GM11168 (cell line): ENCODE results near the gene CACNA1C.

Experiments used
- in situ Hi-C: fragments of 300-500 bp; cut with MboI; formaldehyde crosslinking; loops from one replicate; pipeline ENCODE4 v1.12.0; 2022; ENCODE audit warnings: low sequenced_read_pairs; ENCODE audit not compliant: unreplicated experiment

The CACNA1C gene

DNA sequence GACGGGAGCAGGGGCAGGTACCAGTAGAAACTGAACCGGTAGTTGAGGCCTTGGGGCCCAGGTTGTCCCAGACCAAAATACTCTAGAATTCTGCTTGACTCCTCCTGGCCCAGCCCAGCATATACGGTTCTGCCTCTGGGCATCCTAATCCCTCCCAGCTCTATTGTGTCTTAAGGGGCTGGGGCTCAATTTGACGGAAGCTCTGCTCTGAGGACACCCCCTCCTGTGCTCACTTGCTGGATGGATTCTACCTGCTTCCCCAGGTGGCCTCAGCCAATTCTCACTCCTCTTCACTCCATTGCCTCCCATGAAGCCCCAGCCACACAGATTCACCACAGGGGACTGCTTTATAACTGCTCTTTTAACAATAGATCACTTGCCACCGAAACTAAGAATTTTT, 522.5 kb downstream of the CACNA1C start:
- in situ Hi-C loops: loop anchor here (25.0 kb wide), 1 partner anchor 513 kb away; the partner anchor contains the start of gene CACNA1C

DNA sequence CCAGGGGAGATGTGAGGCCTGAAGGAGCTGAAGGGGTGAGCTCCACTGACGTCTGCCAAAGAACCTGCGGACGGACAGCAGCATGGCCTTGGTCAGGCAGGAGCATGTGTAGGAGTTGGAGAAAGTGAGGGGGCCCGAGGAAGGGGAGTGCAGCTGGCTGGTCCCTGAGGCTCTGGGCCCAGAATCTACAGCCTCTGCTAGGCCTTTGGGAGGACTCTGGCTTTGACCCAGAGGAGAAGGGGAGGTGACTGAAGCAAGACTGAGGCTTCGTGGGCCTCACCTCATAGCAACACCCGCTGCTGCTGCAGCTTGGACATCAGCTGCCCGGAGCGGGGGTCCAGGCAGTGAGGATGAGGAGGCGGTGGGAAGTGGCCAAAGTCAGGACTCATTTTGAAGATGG, 525.4 kb downstream of the CACNA1C start:
- in situ Hi-C loops: loop anchor here (25.0 kb wide), 1 partner anchor 516 kb away; the partner anchor contains the start of gene CACNA1C

DNA sequence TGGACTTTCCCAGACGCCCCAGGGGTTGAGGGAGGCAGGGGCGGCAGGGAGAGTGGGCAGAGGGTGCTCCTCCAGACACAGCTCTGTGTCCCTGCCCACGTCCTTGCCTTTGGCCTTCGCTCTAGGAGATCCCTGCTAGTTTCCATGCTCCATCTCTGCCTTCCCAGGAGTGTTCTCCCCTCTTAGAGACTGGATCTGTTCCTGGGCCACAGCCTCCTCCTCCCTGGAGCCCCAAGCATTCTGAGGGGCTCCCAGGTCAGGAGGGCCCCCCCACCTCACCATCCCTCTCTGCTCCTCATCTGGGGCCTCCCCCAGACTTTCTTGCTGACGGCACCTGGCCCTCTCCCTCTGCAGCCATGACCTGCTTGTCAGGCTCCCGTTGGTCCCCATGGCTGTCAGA, 526.0 kb downstream of the CACNA1C start:
- in situ Hi-C loops: loop anchor here (25.0 kb wide), 1 partner anchor 516 kb away; the partner anchor contains the start of gene CACNA1C

DNA sequence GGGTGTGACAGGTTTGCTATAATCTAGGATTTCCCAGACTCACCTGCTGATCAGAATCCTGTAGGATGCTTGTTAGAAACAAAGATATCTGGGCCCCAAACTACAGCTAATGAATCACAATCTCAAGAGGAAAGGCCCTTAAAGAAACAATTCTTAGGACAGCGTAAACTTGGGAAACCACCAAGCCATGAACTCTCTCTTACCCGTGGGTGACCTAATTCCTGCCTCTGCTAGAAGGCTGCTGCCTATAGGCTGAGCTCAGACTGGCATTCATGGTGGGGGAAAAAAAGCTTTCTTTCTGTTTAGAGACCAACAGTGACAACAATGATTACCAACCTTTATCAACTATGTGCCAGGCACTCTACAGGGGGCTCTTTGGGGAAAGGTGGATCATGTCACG, 528.0 kb downstream of the CACNA1C start:
- in situ Hi-C loops: loop anchor here (25.0 kb wide), 1 partner anchor 519 kb away; the partner anchor contains the start of gene CACNA1C

DNA sequence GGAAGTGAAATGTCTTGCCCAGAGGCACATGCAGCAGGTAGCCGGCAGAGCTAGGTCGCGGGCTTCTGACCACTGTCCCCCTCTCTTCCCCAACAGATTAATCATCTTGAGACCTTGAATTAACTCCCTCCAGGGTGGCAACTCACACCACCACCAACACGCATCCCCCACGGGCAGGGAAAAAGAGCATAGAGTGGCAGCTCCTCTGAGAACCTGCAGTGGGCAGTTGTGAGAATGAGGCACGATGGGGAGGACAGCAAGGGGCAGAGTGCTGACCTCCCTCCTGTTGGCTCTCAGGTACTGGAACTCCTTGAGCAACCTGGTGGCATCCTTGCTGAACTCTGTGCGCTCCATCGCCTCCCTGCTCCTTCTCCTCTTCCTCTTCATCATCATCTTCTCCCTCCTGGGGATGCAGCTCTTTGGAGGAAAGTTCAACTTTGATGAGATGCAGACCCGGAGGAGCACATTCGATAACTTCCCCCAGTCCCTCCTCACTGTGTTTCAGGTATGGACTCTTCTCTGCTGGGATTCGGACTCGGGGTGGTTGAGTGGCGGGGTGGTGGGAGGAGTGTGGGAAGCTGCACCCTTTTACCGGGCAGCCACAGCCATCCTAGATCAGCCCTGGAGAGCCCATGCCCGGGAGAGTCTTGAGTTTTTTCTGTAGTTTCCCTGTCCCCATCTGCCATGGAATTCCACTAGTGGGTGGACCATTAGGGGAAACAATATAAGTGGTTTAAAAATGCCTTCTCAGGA, 528.7 kb downstream of the CACNA1C start:
- in situ Hi-C loops: loop anchor here (25.0 kb wide), 1 partner anchor 519 kb away; the partner anchor contains the start of gene CACNA1C

DNA sequence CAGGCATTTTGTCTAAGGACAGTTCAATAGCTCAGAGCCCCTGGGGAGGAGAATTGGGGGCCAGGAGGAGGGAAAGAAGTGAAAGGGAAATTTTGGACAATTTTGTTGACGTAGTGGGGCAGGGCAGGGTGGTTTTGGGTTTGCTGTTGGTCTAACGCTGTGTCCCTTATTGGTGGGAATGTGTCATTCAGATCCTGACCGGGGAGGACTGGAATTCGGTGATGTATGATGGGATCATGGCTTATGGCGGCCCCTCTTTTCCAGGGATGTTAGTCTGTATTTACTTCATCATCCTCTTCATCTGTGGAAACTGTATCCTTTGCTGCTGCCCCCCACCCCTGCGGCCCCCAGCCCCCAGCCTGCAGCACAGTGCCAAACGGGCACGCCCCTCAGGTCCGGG, 529.8 kb downstream of the CACNA1C start:
- in situ Hi-C loops: loop anchor here (25.0 kb wide), 1 partner anchor 520 kb away; the partner anchor contains the start of gene CACNA1C

DNA sequence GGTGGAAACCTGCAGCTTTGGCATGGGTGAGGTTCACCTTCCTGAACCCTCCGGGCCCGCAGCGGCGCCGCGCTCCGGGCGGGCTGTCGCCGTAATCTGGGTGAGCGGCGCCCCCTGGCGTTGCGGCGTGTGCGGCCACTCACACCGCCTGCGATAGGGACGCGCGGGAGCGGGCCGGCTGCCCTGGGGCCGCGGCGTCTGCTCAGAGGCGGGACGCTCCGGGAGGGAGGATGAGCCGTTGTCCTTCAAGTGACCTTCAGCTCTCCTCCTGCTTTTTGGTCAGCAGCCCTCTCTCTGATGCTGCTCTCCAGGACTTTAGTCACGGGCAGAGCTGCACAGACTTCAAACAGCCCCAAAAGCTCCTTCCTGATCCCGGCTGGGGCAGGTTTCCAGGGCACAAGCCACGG, 530.3 kb downstream of the CACNA1C start:
- in situ Hi-C loops: loop anchor here (25.0 kb wide), 1 partner anchor 521 kb away; the partner anchor contains the start of gene CACNA1C

DNA sequence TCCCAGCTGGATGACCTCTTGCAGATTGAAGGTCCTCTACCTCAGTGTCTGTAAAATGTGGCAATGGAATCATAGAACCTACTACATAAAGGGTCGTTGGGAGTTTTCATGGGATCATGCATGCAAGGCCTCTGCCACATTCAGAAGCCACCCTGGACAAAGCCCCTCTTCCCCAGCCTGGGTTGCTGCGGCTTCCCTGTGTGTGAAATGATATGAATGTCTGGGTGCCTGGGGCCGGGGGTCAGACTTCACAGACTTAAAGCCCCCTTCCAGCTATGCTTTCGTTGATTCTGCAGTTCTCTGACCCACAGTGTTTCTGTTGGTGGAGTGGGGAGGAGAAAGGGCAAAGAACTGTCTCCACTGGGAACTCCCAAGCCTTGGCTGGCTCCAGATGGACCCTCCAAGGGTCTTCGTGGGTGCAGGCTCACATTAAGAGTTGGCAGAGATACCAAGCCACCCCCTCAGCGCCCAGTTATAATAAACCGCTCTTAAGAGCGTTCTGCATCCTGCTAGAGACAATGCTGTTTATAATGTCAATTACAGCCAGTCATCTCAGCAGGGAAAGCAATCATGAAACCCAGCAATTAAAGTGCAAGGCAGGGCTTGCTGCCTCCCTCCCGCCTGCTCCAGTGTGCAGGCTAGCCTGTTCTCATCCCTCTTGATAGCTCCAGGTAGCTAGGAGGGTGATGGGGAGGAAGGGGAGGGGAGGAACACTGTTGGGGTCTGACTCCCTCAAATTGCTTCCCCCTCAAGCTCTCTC, 531.0 kb downstream of the CACNA1C start:
- in situ Hi-C loops: loop anchor here (25.0 kb wide), 1 partner anchor 522 kb away; the partner anchor contains the start of gene CACNA1C

DNA sequence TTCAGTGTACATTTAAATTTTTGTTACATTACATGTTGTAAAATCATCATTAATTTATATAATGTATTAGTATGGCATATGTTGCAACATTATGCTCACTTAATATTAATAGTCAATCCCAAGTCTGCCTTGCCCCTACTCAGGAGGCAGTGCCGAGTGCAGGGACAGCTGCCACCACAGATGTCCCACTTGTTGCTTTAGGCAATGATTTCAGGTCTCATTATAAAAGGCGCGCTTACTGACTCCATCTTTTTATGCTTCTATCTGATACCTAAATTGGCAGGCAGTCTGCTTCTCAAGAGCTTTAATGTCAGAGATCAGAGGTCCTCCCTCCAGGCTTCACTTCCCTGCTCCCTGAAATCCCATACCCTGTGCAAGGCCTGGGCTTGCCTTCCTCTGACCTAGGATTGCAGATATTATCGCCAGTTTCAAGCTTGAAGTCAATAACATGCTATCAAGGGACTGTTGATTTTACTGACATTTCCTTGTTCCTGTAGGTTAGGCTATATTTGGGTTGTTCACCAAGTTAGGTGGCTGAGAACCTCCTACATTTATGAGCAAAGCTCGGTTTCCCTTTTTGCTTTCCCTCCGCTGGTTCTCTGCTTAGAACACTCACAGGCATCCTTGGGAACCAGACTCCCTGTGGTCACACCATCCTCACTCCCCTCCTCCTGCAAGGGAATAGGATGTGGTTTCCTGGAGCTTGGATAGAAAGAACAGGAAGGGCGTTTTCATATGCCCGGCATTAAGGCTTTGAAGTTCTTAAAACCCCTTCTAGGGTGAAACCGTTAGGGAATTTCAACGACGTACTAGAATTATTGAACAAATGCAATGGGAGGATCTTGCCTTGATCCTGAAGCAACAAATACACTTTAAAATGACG, 533.6 kb downstream of the CACNA1C start:
- in situ Hi-C loops: loop anchor here (25.0 kb wide), 1 partner anchor 524 kb away; the partner anchor contains the start of gene CACNA1C

DNA sequence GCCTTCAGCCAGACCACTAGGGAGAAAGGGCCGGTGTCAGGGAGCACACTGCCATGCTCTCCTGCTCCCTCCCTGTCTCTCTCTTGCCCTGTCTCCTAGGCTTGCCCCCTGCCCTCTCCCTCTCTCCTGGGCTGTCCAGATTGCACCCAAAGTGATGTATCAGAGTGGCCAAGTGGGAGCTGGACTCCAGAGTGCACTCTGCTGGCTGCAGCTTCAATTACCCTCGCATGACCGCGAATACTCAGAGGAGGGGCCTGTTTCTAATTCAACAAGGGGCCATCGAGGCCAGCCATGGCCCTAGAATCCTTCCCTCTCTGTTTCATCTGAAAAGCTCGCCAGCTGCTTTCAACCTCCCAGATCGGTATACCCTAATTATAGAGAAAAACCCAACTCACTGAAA, 535.6 kb downstream of the CACNA1C start:
- in situ Hi-C loops: loop anchor here (25.0 kb wide), 1 partner anchor 526 kb away; the partner anchor contains the start of gene CACNA1C

DNA sequence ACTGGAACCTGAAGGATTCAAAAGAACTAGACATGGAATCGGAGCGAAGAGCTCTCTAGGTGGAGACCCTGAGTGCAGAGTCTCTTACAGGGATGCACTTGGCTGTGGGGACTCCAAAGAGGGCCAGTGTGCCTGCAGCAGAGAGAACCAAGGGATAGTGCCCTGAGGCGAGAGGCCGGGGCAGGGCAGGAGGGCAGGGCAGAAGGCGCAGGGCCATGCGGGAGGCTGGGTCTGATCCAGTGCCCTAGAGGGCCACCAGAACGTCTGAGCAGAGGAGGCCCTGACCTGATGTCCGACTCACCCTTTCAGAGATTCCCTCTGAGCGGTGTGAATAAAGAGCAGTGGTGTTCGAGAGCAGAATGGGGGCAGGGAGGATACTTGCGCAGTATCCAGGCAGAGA, 536.6 kb downstream of the CACNA1C start:
- in situ Hi-C loops: loop anchor here (25.0 kb wide), 1 partner anchor 527 kb away; the partner anchor contains the start of gene CACNA1C

DNA sequence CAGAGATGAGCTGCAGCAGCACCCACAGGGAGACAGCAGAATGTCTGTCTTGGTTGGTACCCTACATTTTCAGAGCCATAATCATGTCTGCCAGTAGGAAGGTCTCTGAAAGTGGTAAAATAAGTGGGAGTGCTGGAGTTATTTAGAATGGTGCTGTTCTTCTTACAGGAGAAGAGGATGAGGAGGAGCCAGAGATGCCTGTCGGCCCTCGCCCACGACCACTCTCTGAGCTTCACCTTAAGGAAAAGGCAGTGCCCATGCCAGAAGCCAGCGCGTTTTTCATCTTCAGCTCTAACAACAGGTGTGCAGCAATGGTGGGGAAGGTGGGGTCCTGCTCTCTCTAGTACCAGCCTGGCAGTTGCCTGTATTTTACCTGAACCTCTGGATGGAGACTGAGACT, 540.3 kb downstream of the CACNA1C start:
- in situ Hi-C loops: loop anchor here (25.0 kb wide), 1 partner anchor 531 kb away; the partner anchor contains the start of gene CACNA1C

DNA sequence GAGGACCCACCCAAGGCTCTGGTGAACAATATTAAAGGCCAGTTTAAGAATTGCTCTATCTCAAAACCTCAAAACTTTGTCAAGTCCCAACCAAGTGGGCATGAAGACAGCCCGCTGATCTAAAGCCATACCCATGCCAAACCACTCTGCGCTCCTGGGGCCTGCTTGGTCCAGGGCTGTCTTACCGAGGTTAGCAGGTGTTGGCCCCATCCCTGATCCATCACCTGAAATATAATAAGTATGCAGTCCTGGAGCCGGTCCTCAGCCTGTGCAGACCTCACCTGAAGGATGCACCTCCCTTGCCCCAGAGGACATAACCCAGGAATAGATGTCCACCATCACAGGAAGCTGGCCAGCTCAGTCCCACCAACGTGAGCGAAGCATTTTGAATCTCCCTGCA, 543.7 kb downstream of the CACNA1C start:
- in situ Hi-C loops: loop anchor here (25.0 kb wide), 1 partner anchor 534 kb away; the partner anchor contains the start of gene CACNA1C

DNA sequence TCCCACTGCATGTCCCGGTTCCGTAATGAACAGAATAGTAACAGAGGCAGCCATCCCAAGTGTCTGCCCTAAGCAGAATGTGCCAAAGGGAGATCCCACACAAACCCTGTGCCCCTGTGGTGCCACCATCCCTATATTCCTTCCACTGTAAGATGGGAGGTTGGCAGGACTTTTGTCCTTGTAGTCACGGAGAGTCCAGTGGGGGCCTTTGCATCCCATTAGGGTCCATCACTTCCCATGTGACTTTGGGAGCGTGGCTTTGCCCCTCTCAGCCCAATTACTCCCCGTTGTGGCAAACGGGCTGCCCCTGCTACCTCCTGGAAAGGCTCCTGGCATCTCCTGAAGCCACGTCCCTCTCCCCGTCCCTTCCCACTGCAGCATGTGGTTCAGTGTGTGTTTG, 552.5 kb downstream of the CACNA1C start:
- in situ Hi-C loops: no loop called here

DNA sequence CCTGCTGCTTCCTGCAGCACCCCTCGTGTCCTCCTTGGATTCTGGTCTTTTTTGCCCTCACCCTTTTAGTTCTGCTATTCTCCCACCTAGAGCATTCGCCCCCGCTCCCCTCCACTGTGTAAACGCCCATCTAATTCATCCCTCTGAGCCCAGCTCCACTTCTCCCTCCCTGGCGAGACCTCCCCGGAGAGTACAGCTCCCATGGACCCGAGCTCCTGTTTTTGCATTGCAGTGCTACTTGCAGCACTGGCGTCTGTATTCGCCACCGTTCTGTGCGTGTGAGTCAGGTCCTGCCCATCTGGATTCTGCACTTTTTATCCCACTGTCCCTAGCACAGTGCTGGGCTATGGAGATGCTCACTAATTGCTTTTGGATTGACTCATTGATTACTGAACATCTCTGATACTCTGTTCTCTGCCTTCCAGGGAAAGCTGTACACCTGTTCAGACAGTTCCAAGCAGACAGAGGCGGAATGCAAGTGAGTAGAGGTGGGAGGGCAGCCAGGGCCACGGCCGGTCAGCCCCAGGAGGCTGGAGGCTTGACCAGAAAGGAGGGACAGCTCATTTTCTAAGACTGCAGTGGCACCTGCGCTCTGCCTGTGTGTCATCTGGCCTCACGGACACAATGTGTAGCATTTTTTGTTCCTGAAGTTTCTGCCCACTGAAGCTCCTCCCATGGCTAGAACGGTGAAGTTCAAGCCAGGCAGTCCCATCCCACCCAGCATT, 553.6 kb downstream of the CACNA1C start:
- in situ Hi-C loops: no loop called here

DNA sequence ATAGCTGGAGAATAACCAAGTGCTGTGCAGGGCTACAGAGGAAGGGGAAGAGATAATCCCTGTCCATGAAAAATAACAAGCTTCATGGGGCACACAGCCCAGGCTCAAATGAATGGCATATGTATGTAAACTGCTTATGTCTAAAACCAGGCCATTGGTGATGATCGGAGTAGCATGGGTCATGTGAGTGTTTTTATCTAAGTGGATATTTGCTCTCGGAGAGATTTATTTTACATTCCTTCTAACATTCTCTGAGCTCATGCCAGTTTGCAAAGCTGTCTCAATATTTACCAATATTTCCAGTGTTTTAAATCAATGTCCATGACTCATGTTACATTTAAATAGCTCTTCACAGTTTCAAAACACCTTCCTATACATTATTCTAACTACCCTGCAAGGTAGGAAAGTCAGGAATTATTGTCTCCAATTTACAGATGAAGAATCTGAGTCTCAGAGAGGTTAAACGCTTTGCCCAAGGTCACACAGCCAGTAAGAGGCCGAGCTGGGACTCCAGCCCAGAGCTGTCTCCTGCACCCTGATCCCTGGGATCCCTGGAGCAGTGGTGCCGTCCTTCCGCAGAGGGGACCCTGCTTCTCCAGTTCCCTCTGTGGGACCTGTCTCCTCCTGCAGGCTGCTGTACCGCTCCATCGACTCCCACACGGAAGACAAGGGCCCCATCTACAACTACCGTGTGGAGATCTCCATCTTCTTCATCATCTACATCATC, 555.3 kb downstream of the CACNA1C start:
- in situ Hi-C loops: no loop called here

DNA sequence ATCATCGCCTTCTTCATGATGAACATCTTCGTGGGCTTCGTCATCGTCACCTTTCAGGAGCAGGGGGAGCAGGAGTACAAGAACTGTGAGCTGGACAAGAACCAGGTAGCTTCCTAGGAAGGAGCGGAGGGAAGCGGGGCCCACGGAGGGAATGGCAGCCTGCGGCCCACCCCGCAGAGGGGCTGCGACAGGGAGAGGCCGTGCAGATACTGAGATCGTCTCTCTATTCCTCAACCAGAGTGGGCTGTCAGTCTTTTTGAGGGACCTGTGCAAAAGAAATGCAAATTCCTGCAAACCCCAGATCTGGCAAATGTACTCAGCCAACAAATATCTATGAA, 555.8 kb downstream of the CACNA1C start:
- in situ Hi-C loops: no loop called here

DNA sequence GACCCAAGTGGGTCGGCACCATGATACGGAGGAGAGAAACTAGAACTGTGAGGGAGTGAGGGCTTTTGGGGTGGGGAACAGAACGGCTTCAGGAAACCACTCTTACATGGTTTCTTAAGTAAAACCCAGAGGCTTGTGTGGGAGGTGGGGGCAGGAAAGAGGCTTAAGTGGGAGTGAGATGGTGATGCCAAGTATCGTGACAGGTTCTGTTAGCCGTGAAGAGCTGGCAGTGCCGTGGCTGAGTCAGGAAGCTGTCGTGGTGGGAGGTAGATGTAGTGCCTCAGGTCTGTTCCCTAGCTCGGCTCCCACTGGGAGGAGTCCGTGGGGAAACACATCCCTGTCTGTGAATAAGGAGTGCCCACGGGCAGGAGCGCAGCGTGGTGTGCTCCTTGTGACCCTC, 556.2 kb downstream of the CACNA1C start:
- in situ Hi-C loops: no loop called here
